RWPE2 (cell line): ENCODE results near the gene ARSG.

Source experiments
- ATAC-seq: fragments of 200-7000 bp; cut with Tn5 transposase; 3 replicates; pipeline ENCODE4 v1.9.1; 2021; ENCODE audit warnings: low read depth
- DNase-seq: peaks from one replicate; pipeline ENCODE4 v3.0.0-alpha.2; 2020; ENCODE audit warnings: low spot score
- H3K27ac ChIP-seq: fragments of 450-650 bp; 2 replicates; pipeline ENCODE4 v1.5.1; 2017; ENCODE audit warnings: mild to moderate bottlenecking; ENCODE audit not compliant: poor library complexity, severe bottlenecking
- H3K27me3 ChIP-seq: fragments of 250-450 bp; sonication (Bioruptor Pico); 2 replicates; pipeline ENCODE4 v1.5.1; 2021; ENCODE audit warnings: mild to moderate bottlenecking, moderate library complexity; ENCODE audit not compliant: insufficient read depth, poor library complexity, severe bottlenecking
- H3K36me3 ChIP-seq: fragments of 250-450 bp; sonication (Bioruptor Pico); 2 replicates; pipeline ENCODE4 v1.5.1; 2020; ENCODE audit warnings: low read depth, mild to moderate bottlenecking, moderate library complexity
- H3K4me1 ChIP-seq: fragments of 250-450 bp; sonication (Bioruptor Pico); 2 replicates; pipeline ENCODE4 v1.5.1; 2021; ENCODE audit warnings: mild to moderate bottlenecking, moderate library complexity; ENCODE audit not compliant: insufficient read depth, poor library complexity, severe bottlenecking
- H3K4me3 ChIP-seq: fragments of 250-450 bp; sonication (Bioruptor Pico); 2 replicates; pipeline ENCODE4 v1.5.1; 2021; ENCODE audit warnings: mild to moderate bottlenecking, moderate library complexity; ENCODE audit not compliant: severe bottlenecking
- H3K9me3 ChIP-seq: fragments of 250-450 bp; sonication (Bioruptor Pico); 2 replicates; pipeline ENCODE4 v1.5.1; 2021; ENCODE audit warnings: mild to moderate bottlenecking, moderate library complexity; ENCODE audit not compliant: severe bottlenecking
- TF ChIP-seq, protein P1 (sequence below): fragments of 450-650 bp; IDR thresholded peaks from one replicate; pipeline ENCODE4 v1.5.1; 2017; ENCODE audit warnings: mild to moderate bottlenecking, moderate library complexity; ENCODE audit not compliant: poor library complexity, severe bottlenecking

ARSG gene

DNA sequence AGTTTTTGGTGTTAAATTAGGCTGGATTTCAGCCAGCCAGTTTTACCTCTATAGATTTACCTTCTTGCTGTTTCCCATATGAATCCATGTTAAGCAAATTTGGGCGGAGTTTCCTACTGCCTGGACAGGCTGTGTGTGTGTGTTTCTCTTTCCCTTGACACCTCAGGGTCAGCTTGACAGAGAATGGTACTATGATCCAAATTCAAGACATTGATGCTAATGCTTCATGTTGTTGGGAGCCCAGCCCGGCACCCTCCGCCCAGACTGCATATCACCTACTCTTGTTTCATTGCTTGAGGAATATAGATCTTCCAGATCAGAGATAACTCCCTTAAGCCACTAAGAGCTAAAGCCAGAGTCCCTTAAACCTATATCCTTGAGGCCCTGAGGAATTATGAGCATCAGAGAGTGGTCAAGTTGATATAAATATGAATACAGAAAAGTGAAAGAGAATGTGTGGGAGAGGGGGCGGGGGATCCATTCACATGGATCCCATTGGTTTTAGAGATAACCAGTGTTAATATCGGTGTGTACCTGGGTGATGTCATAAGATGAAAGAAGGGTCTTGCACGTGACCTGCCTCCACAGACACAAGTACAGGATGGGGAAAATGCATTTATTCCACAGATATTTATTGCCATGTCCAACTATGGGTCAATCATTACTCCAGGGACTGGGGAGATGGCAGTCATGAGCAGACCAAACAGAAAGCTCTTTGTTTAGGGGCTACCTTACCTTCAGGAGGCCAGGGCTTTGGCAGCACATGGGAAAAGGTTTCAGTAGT lies 96.3 kb downstream of the ARSG start:
- TF ChIP-seq, protein P1, sequence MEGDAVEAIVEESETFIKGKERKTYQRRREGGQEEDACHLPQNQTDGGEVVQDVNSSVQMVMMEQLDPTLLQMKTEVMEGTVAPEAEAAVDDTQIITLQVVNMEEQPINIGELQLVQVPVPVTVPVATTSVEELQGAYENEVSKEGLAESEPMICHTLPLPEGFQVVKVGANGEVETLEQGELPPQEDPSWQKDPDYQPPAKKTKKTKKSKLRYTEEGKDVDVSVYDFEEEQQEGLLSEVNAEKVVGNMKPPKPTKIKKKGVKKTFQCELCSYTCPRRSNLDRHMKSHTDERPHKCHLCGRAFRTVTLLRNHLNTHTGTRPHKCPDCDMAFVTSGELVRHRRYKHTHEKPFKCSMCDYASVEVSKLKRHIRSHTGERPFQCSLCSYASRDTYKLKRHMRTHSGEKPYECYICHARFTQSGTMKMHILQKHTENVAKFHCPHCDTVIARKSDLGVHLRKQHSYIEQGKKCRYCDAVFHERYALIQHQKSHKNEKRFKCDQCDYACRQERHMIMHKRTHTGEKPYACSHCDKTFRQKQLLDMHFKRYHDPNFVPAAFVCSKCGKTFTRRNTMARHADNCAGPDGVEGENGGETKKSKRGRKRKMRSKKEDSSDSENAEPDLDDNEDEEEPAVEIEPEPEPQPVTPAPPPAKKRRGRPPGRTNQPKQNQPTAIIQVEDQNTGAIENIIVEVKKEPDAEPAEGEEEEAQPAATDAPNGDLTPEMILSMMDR, result no peak
- DNase-seq, result no peak
- no peak overlapping the region for H3K27ac ChIP-seq
- no peaks in the 10 kb centered on the region for H3K9me3 ChIP-seq
- no peaks in the 10 kb centered on the region for H3K4me1 ChIP-seq
- no peak overlapping the region for H3K4me3 ChIP-seq
- H3K27me3 ChIP-seq, result no peaks in the 10 kb centered on the region
- ATAC-seq, result no peak
- H3K36me3 ChIP-seq, result no peaks in the 10 kb centered on the region

DNA sequence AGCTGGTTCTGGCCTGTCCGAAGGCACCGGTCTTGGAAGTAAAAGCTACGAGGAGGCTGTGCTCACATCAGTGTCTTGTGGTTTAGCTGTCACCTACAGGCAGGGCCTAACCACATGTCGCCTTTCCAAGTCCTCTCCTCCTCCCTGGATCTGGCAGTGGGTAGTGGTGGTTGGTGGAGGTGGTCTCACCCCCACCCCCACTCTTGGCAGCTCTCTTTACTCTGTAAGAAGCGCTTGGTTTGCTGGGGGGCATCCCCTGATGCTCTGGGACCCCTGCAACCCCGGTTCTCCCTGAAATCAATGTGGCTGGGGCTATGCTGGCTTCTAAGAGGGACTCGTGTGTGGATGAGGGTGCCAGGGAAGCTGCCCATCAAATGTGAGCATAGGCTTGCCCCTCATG lies 97.7 kb downstream of the ARSG start:
- H3K9me3 ChIP-seq, result no peaks in the 10 kb centered on the region
- ATAC-seq (no peak), DNase-seq (no peak)
- no peaks in the 10 kb centered on the region for H3K4me1 ChIP-seq
- H3K27ac ChIP-seq, result no peak overlapping the region
- H3K4me3 ChIP-seq, result no peak overlapping the region
- H3K27me3 ChIP-seq, result no peaks in the 10 kb centered on the region
- no peaks in the 10 kb centered on the region for H3K36me3 ChIP-seq
- TF ChIP-seq, protein P1, result no peak

DNA sequence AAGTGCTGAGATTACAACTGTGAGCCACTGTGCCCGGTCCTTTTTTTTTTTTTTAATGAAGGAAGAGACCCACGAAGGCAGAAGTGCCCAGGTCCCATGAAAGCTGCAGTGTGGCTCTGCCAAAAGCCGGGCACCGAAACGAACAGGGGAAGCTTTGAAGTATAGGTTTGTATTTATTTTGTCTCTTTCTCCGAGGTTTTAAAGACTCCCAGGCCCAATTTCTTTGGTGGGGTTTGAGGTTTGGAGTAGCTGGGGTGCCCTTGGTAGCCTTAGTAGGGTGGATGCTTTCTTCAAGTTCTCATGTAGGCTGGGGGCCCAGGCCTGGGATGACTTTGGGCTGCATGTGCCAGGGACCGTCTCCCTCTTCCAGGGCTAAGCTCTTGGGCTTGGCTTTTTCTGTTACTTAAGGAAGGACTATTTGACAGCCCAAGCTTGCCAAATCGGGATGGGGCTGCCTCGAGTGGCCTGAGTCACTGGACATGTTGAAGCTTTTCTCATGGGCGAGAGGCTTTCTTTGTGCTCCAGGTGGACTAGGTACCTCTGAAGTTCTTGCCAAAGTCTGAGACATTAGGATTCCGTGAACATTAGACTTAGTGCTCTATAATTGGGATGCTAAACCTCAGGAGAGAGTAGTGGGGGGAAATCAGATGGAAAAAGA lies 99.7 kb downstream of the ARSG start:
- no peak for DNase-seq
- no peaks in the 10 kb centered on the region for H3K4me1 ChIP-seq

DNA sequence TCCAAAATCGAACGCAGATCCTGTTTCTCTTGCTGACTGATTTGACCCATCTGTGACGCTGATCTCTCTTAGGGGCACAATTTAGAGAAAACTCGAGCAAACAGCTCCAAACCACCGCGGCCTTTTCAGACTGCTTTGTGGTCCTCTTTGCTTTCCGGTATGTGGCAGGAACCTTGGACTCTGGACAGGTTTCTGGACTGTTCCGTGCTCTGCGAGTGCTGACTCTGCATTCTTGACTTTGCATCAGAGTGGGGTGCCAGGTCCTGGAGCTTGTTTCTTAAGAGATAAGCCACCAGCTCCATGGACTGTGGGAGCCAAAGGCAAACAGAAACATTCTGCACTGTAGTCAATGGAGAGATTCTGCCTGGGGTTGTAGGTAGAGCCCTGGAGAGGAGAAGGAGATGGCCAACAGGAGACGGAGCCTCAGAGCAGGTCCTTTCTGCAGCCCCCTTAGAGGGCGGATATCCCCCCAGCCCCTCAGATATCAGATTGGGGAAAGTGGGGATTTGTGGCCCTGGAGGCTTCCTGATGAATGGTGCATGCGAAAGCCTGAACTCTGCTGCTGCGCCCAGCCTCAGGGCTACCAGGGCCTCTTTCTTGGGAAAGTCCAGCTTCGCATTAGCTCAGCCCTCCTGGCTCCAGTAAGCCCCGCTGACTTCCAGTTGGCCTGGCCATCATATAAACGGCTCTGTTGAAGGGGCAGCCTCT lies 100.4 kb downstream of the ARSG start:
- no peak for DNase-seq
- Histone ChIP-seq H3K9me3 (no peaks in the 10 kb centered on the region), H3K4me3 (no peak overlapping the region), H3K27me3 (no peaks in the 10 kb centered on the region), H3K36me3 (no peaks in the 10 kb centered on the region), H3K4me1 (no peaks in the 10 kb centered on the region), H3K27ac (no peak overlapping the region)
- TF ChIP-seq, protein P1, result no peak
- ATAC-seq, result no peak

More for the DNA sequence above, 99.7 kb downstream of the ARSG start:
- no peak for ATAC-seq
- Histone ChIP-seq H3K27ac (no peak overlapping the region), H3K36me3 (no peaks in the 10 kb centered on the region), H3K4me3 (no peak overlapping the region), H3K27me3 (no peaks in the 10 kb centered on the region), H3K9me3 (no peaks in the 10 kb centered on the region)
- TF ChIP-seq, protein P1, result no peak
